Hematopoietic multipotent progenitor cell treated with erythropoietin and hydrocortisone succinate and interleukin-3 and kit ligand, for 6 days (in vitro differentiated cells): ENCODE measurements around the gene PRKG2.

Experiments
- DNase-seq: peaks from one replicate; pipeline ENCODE4 v3.0.0-alpha.2; 2015

The PRKG2 gene

DNA sequence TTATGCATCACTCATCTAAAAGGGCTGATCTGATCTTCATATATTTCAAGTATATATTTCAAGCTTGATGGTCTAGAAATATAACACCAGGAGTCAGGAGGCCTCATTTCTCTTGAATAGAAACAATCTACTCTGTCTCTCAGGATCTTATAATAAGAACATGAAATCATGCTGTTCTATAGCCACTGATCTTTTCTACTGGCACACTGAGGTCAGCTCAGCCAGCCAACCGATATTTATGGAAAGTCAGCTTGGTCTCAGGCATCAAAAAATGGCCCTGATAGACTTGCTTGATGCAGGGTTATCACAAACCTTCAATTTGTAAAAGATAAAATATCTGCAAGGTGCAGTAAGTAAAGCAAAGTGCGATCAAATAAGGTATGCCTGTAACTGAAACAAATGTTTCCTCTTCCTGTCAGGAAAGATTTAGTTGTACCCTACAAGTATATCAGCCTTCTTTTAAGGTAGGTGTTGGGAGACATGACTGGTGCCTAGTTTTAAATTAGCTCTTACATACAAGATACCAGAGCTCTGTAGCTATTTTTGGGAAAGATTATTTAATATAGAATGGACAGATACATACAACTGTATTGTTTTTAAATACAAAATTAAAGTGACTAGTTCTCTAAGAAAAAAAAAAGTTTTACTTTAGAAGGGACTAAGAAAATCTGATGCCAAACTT is 121.2 kb downstream of the PRKG2 start:
- no peak for DNase-seq

- DNase-seq: no peak
Observed at GRCh38 chr4:81085979-81086378, 129.0 kb downstream of the PRKG2 start.

DNA sequence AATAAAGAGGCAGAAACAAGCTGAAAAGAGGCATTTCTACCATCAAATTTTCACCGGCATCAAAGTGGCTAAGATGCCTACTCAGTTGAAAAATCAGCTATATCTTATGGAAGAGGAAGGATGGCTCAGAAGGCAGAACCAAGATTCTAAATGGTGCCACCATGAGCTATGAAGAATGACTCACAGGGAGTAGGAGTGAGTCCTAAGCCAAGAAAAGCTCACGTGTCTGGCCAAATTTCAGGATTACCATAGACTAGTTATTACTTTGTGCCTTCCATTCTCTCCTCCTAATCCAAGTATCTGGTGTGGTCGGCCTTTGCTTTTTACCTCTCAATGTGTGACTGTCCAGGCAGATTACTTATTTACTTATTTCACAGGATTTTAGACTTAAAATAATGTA is 129.7 kb downstream of the PRKG2 start:
- no peak for DNase-seq

- no peak for DNase-seq
Observed at GRCh38 chr4:81084634-81085033, 130.4 kb downstream of the PRKG2 start.

GRCh38 chr4:81084029-81084428 is 131.0 kb downstream of the PRKG2 start:
- no peak for DNase-seq

GRCh38 chr4:81081156-81081555 is 133.9 kb downstream of the PRKG2 start:
- DNase-seq: no peak

DNA sequence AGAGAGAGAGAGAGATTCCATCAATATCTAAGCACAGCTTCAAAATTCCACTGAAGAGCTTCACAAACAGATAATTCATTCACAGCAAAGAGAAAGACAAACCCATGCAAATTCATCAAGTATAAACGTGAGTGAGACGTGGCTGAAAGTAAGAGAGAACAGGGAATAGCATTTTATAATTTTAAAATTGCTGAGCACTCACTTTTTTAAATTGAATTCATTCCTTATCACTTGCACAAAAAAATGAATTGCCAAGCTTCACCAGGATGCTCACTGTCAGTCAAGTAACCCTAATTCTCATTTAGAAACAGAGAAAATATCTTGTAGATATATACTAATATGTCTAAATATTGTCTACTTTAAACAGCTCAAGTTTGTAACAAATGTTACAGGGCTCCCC is 144.0 kb downstream of the PRKG2 start:
- DNase-seq: no peak

- DNase-seq: peak; percentile 90
Observed at GRCh38 chr4:81069706-81070331, 145.2 kb downstream of the PRKG2 start.

GRCh38 chr4:81065446-81065845 is 149.6 kb downstream of the PRKG2 start:
- DNase-seq: no peak

DNA sequence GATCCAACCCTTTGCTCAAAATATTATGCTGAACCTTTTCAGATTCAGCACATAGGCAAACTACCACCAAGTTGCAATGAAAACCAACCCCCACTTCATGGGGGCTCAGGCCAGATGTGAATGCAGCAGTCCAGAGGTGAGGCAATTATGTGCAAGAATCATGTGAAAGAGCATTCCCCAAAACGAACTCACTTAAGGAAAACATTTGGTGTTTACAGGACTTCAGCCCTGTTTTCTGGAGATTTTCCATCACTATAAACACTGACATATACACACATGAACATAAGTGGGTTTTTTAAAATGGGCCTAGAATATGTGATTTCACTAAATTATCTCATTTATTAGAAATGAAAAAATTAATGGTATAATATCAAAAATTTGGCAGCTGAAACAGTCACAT is 153.0 kb downstream of the PRKG2 start:
- no peak for DNase-seq

GRCh38 chr4:81061344-81061730 is 153.7 kb downstream of the PRKG2 start:
- DNase-seq: no peak

GRCh38 chr4:81060587-81061343 is 154.3 kb downstream of the PRKG2 start:
- no peak for DNase-seq

- no peak for DNase-seq
Observed at GRCh38 chr4:81058621-81059020, 156.4 kb downstream of the PRKG2 start.

DNA sequence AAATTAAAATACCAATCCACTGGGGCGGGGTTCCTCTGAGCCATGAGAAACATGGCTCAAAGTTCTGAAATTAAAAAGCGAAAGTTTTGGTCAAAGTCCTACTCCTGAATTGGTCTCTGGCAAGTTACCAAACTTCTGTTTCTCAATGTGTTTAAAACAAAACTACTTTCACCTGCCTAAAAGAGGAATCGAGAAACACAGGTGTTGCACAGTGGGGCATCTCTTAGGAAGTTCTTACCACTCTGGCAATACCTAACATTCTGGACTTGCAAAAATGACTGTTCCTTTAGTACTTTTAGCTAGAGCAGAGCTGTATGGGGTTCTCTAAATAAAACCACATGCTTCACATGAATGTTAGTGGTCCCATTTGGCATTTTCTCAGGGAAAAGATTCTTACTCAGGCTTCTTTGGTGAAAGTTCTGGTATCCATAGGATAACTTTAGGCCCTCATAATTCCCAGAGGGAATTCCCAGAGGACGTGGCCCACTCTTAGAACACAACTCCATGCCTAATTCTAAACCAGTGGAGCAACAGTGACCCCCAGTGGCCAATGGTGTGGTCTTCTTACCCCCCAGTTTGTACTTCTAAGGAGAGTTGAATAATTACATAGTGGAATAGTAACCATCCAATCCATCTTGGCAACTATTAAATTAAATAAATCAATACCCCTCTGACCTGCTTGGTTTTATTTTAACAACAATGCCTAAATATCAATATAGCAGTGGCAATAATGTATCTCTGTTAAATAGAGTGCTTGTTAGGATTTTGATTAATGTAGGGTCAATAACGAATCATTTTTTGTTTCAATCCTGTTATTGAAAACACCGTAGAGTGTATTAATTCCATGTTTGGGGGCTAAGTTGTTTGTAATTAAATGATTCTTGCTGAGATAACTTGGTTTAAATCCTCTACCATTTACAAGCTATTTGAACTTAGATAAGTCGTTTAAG is 162.6 kb downstream of the PRKG2 start:
- DNase-seq: peak; percentile 71

- no peak for DNase-seq
Observed at GRCh38 chr4:81049907-81050306, 165.1 kb downstream of the PRKG2 start.

DNA sequence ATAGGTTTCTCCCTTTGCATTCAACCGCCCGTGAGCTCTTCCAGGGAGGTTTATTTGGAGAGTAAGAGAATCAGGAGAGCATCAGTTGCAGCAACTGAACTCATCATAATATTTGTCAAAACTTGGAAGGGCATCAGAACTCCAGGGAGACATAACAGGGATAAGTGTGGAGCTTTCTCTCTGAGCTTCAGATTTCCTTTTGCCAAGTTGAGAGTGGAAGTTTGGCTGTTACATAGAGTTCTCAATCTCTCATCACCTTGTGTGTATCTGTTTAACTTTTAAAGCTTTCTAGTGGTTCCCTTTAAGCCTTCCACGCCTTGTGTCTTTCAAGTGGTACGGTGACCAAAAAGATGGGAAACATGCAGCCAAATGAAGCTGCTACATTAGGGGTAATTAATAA is 165.7 kb downstream of the PRKG2 start:
- DNase-seq: no peak

DNA sequence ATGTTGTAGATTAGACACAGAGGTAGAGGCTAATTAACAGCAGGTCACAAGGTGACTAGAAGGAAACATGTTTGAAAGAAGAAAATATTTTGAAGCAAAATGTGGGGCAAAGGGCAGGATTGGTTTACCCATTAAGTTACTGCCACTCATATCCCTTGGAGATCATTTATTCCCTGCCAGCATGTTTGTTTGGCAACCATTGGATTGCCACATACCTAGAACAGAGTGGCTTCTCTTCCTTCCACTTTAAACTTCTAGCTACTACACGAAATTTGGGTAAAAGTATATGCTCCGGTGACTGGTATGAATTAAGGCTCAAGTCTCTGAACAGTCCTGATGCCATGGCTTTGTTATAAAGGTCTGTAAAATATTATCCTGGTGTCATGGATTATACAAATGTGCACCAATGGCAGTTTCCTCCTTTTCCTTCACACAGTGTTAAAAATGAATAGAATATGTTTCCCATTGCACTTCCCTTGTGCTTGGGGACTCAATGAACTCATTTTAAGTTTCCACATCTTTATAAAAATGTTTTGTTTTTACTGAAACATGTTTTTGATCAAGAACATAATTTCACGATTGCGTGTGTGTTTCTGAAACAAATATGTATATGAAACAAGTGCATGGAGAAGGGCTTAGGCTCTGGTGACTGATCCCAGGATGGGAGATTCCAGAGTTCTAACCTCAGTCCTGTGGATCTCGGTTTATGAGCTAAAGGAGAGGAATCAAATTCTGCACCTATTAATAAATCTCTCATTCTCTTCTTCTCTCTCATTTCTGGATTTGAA is 172.2 kb downstream of the PRKG2 start:
- DNase-seq: no peak

GRCh38 chr4:81040012-81040659 is 174.9 kb downstream of the PRKG2 start:
- DNase-seq: peak; percentile 62

DNA sequence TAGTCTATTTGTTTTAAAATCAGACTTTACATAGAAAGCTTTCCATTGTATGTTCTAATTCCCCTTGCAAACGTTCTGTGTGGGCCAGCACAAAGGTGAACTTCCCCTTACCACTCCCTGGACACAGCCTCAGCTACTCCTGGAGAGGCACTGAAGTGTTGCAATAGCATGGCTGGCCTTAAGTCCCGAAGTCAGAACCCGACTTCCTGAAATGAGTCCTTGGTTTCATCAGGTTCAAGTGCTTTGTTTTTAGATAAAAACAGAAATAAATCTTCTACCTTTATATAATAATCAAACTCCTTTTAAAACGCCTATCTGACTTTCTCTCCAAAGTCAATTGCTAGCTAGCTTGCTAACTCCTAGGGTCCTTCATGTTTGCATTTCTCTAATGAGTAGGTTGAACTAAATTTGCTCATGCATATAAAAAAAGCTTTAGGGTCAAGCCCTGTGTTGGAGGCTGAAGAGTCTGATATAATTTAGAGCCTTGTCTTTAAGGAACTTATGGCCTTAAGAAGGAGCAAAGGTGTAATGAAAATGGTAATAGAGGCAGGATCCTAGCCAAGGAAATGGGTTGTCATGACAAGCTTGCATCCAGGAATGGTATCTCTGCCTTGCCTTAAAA is 175.6 kb downstream of the PRKG2 start:
- no peak for DNase-seq

DNA sequence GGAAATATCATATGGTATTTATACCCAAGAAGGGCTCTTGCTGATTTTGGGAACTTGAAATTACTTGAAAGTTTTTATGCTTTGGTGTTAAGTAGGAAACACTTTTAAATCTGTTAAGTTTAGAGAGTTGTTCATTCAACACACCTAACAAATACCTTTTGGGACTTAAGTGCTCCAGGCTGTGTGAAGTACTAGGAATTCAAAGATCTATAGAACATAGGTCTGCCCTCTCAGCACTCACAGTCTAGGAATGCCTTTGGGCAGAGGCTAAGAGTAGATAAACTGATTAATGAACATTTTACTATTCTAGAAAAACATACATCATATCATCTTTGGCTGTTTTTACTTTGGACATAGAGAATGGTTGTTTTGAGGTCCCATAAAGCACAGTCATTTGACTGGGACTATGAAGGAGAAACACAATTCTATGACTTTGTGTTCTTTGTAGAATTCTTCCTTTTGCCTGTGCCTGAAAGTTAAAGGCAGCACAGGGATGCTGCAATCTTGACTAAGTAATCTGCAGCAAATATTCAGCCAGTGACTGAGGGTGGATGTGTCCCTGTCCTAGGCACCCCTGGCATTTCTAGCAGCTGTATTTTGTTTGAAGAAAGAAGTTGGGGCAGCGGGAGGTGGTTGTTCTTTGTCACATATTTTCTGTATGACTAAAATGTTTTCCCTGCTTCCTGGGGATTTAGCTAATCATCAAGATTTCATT is 176.2 kb downstream of the PRKG2 start:
- DNase-seq: no peak
